GM19025 (cell line): ENCODE data around the gene CLDN6.

Experiments
- ATAC-seq: cut with Tn5 transposase; IDR thresholded peaks from one replicate; pipeline ENCODE4 v1.9.1; 2021; ENCODE audit warnings: mild to moderate bottlenecking, low read depth, moderate library complexity; ENCODE audit not compliant: unreplicated experiment

CLDN6 gene

GRCh38 chr16:2992383-2993081 is 25.5 kb downstream of the CLDN6 start:
- ATAC-seq: no peak

DNA sequence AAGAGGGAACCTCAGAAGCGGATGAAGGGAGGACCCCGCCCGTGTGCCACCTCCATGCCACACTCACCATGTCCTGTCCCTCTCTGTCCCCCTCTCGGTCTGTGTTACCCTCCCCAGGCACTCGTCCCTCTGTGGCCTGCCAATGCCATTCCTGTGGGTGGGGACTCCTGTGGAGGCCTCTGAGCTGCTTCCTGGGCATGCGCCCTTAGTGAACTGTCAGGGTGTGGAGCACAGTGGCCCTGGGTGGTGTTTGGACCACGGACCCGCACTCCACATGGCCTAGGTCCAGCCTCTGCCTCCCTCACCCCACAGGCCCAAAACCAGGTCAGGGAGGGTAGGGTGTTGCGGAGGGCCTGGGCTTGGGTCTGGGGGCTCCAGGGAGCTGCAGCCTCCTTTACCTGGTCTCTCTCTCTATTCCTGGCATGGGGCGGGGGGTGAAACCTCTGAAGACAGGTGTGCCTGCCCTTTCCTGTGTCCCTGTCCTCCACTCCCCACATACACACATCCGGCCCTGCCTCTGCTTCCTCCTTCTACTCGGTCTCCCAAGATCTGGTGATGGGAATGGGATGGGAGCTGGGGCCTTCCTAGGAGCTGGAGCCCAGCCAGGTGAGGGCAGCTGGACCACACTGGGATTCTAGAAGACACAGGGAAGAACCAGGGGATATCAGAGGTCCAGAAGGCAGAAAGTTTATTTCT is 26.3 kb downstream of the CLDN6 start:
- ATAC-seq: no peak

GRCh38 chr16:2990891-2991290 is 27.1 kb downstream of the CLDN6 start:
- ATAC-seq: no peak

GRCh38 chr16:2988590-2989099 is 29.3 kb downstream of the CLDN6 start:
- no peak for ATAC-seq

- ATAC-seq: no peak
Observed at GRCh38 chr16:2987833-2988232, 30.1 kb downstream of the CLDN6 start.

DNA sequence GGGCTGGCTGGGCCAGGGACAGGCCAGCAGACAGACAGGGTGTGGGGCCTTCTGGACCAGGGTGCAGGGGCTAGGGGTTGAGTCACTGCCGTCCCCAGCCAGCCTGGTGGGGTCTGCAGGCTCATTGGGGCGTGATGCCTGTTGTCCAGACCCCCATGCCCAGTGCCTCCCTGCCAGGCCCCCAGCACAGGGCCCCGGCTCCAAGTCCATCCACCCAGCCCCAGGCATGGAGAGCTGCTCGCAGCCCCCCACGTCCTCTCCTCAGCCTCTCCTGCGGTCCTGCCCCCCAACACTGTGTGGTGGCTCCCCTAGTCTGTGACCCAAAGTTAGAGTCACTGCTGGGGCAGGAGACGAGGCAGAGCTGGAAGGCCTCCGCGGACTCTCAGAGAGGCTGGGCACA is 30.7 kb downstream of the CLDN6 start:
- ATAC-seq: no peak

DNA sequence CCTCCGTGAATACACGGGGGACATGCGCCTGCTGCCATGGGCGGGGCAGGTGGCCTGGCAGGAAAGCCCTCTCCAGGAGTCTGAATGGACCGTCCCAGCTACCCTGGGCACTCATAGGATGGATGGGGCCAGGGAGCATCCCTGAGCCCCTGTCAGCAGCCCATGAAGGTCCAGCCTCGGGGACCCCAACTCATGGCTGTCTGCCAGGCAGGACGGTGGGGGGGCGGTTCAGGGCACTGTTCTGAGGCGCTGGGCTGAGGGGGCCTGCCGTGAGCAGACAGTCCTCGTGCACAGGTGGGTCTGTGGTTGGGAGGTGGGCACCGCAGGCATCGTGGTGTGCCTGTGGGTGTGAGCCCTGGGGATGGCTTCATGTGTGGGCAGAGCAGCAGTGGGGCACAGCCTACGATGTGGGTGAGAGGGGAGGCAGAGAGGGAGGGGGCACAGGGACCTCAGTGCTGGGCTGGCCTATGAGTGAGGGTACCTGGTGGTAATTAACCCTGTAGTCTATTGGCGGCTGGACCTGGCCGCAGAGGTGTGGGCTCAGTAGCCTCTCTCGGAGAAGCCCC is 31.3 kb downstream of the CLDN6 start:
- ATAC-seq: no peak

GRCh38 chr16:2985893-2986355 is 32.1 kb downstream of the CLDN6 start:
- ATAC-seq: no peak

DNA sequence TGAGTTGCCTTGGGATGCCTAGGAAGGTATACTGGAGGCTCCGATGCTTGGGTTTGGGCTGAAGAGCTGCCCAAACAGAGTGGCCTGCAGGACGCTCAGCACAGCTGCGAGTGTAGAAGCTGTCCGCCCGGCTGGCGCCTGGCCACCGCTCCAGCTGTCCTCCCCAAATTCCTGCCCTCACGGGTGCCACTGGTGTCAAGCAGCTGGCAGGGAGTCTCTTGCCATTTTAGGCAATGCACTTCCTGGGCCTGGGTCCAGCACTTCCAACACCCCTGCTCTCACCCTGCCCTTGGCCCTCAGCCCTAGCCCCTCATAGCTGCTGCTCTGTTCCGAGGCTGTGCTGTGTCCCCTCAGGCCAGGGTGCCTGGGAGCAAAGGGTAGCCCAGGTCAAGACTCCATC is 32.5 kb downstream of the CLDN6 start:
- no peak for ATAC-seq

- ATAC-seq: peak; percentile 32
Observed at GRCh38 chr16:2983706-2984136, 34.3 kb downstream of the CLDN6 start.

- ATAC-seq: no peak
Observed at GRCh38 chr16:2982402-2982801, 35.6 kb downstream of the CLDN6 start.

DNA sequence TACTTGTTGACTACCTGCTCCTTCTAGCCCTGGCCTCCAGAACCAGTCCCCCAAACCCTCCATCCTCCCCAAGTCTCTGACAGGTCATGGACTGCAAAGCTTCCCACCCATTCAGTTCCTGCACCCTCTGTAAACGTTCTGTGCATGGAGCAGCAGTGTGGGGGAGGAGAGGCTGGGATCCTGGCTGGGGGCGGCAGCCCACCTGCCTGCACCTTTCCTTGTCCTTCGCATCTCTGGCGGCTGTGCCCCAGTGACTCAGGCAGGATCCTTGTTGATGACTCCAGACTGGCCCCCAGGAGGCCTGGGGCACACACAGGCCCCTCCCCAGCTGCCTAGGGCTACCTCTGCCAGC is 36.1 kb downstream of the CLDN6 start:
- no peak for ATAC-seq

GRCh38 chr16:2981177-2981898 is 36.6 kb downstream of the CLDN6 start:
- no peak for ATAC-seq

- ATAC-seq: peak; percentile 75
Observed at GRCh38 chr16:2980227-2981176, 37.5 kb downstream of the CLDN6 start, which contains the start of gene PKMYT1. TSS of gene PKMYT1 (minus strand) at chr16:2980446. CDS start at chr16:2979657, 789 bp downstream.

GRCh38 chr16:2979669-2980226 is 38.2 kb downstream of the CLDN6 start:
- ATAC-seq: no peak

DNA sequence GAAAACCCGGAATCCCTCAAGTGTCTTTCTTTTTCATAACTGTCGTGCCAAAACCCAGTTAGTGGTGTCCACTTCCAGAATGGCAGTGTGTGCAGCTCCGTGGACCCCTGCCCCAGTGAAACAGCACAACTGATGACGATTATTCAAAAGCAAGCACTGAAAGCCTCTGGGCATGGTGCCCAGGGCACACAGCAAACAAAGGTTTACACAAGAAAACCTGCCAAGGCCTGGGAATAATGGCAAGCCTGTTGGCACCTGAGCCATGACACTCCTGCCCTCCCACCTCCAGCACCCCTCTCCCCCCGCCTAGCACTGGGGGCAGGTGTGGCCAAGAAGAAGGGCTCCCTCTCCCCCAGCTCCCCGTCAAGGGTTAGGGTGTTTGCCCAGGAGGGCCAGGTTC is 40.5 kb downstream of the CLDN6 start:
- no peak for ATAC-seq

DNA sequence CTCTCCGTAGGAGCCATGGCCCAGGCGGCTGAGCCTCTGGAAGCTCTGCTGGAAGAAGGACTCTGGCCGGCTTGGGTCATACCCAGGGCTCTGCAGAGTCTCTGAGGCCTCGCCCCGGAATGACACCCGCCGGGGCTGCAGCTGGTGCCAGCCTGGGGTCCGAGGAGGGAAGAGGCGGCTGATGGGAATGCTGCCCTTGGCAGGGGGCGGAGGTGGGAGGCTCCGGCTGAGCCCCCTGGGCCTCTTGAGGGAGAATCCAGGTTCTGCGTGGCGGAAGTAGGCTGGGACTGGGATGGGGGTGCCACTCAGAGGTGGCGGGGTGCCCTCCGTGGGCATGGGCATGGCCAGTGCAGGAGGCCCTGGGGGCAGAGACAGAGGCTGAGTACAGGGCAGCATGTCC is 41.3 kb downstream of the CLDN6 start:
- no peak for ATAC-seq

DNA sequence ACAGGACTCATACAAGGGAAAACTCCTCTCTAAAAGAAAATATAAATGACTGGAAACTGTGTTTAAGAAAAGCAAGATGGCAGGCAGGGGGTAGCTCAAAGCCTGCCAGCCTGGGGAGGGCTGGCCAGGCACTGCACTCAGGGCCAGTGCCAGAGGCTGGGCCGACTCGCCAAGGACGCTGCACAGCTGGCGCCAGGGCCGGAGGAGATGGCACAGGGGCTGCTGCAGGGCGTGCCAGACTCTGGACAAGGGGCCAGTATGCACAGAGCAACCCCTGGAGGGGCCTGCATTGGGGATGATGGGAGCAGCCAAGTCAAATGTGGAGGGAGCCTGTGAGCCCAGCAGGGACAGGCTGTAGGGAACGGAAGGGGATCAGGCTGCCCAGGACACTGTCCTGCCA is 41.8 kb downstream of the CLDN6 start:
- no peak for ATAC-seq

GRCh38 chr16:2975161-2975795 is 42.7 kb downstream of the CLDN6 start:
- ATAC-seq: no peak
